HG03432 (cell line): Measurements from ENCODE around the gene WT1.
A peak's percentile ranks its signal among the peaks of the same experiment; 100 is the strongest.
"Not testable (repeated sequence)": the region's sequence is repeated elsewhere in the genome, so short reads cannot be mapped to it uniquely, and the experiment has no call there.

Source experiments
- ATAC-seq: cut with Tn5 transposase; IDR thresholded peaks from one replicate; pipeline ENCODE4 v1.9.1; 2021; ENCODE audit warnings: mild to moderate bottlenecking, moderate library complexity; ENCODE audit not compliant: unreplicated experiment

The WT1 gene

DNA sequence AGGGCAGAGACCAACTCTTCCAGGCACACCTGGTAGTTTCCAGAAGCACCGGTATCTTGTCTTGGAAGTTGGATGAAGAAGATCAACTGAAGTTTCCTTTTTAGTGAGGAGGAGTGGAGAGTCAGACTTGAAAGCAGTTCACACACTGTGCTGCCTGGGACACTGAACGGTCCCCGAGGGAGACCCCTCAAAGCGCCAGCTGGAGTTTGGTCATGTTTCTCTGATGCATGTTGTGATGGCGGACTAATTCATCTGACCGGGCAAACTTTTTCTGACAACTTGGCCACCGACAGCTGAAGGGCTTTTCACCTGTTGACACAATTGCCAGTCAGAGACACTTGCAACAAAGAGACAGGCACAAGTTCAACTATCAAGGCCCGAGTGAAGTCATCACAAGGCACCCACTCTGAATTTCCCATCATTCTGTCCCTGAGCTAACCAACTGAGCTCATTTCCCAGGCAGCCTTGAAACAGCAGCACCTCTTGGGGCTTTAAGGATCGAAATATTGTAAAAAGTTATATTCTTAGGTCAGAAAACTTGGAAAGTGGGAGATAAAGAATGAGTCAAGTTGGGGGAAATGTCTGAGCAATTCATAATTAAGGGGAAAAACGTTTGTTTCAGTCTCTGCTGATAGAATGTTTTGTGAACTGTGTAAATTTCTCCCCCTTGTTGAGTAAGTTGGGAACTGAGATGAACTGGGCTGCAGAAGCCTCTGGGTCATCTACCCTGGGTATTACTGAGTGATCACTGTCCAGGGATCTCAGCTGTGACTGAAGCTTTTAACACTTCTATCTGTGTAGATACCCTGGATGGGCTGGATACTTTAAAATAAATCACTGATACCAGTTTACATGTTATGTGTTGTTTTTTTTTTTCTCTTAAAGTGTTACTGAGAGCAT, 46.2 kb downstream of the WT1 start:
- ATAC-seq, result peak; percentile 37

DNA sequence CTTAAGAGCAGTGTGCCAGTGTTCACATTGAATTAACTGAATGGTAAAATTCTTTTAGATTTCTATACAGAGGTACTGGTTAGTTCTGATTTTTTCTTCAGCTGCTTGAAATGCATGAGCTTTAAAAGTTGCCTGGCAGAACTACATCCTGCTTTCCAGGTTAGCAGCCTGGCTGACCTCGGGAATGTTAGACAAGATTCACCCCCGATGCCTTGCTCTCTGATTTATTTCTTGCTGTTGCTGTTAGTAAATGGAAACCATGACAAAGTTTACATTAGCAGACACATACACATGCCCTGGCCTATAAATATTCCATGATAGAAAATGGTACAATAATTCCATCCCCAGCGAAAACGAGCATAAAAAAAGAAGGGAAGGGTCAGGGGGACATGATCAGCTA, 47.0 kb downstream of the WT1 start:
- ATAC-seq, result no peak

DNA sequence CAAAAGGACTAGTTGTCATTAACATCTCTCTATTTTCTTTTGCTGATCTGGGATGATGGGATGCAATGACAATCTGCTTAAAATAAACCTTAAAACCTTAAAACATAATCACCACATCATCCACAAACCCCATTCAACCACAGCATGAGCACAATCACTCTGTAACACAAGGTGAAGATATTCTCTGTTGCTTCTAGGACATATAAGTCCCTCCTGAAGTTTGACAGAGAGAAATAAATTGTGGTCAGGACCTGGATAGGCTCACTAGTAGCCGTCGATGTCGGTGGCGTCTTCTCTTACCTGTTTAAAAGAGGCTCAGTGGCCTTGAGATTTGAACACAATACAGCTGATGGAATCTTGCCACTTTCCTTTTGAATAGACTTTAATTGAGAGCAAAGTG, 47.9 kb downstream of the WT1 start:
- no peak for ATAC-seq

DNA sequence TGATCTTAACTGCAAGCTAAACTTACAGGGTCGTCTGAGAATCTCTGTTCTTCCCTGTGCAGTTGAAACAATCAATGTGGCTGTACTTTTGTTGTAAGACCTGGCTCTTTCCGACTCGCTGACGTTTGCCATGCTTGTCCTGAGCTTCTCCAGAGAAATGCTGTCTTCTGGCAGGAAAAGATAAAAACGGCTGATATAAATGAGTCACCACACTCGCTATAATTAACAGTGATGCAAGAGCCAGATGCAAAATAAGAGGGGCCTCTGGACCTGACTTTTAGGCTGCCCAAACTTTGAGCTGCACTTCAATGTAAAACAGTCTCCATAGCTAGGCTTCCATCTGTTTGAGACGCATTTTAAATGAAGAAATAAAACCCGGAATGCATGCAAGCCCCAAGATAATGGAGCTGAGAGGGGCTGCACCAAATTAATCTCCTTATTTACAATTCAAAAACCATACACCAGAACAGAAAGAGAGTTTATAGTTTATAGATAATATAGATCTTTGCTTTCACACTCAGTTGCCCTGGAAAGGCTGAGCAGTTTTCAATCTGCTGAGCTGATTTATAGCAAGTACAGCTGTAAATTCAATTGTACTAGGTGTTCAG, 48.5 kb downstream of the WT1 start:
- ATAC-seq, result no peak

DNA sequence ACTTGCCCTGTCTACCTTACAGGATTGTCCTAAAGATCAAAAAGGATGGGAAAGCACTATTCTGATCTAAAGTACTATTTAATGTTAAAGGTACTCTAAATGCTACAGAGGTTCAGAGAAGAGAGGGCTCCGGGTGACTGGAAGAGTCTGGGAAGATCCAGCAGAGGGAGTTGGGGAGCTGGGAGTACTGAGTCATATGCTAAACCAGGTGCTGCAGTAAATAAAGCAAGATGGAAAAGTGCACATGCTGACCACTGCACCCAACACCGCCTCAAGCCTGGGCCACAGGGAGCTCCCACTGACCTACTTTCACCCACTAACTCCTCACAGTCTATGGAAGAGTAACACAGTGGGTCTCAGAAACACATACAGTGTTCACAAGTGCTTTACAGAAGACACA, 49.3 kb downstream of the WT1 start:
- ATAC-seq, result peak; percentile 31

DNA sequence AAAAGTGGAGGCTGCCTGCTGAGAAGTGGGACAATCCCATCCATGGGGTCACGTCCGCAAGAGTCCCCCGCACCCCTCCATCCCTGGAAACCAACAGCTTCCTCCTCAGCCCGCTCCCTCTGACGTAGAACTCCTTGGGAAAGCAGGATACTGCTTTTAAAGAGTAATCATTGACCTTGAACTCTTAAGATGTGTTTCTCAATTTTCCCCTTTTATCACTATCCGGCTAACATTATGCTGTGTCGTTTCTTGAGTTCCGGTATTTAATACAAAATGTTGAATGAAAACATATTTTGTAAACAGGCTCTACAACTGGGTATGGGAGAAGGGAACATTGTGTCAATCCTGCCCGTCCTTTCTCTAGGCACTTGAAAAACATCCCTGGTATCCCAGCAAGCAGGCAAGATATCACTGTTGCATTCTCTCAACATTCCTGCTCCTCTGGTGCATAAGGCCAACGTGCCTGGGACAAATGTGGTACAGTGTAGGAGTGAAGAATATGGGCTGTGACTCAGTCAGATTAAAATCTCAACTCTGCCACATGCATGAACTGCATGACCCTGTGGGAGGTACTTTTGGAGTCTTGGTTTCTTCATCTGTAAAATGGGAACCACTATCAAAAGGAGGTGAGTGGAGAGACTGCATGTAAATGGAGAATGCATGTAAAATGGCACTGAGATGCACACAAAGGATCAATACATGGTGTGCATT, 52.8 kb downstream of the WT1 start:
- no peak for ATAC-seq

DNA sequence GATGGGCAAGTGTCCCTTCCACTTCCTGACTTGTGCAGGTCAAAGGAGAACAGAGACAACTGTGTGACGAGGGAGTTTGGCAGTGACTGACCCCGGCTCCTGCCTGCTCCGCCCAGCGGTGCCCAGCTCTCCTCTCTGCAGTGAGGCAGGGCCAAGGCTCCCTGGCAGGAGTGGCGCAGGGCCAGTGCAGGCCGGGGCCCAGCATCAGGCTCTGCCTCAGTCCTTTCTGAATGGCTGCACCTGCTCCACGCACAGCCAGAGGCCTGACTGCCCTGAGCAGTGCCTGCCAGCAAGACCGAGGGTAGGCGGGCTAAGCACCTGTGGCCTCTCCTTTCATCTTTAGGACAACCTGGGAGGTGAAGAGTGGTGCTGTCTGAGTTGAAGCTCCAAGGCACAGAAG, 54.2 kb downstream of the WT1 start:
- no peak for ATAC-seq

DNA sequence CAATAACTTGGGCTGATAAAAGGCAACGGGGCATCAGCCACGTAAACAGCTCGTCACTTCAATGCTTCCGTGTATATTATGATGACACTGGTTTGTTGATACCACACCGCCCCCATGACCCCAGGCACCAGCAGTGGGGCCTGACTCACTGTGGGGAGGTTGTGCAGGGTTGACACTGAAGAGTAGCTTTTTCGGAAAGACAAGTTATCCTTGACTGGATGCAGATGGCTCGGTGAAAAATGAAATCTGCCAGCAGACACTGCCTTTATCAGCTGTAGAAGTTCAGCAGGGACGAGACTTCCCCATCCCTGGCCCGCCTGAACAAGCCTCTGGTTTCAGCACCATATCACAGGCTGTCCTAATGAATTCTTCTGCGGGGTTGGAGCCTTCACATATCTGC, 55.6 kb downstream of the WT1 start:
- no peak for ATAC-seq

DNA sequence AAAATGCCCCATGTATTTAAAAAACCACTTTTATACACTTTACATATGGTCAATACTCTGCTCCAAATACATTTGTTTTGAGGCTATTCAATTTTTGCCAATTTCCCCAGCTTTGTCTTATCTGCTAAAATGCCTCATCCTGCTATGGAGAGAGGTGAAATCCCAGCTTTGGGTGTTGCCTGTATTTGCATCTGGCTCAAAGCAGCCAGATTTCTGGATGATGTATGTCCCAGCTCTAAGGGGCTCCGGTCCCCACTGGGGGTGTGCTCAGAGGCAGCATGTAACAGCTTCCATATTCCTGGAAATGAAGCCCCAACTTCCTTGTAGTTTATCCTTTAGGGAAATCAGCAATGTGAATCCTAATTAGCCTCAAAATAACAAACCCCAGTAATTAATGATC, 59.5 kb downstream of the WT1 start:
- no peak for ATAC-seq

DNA sequence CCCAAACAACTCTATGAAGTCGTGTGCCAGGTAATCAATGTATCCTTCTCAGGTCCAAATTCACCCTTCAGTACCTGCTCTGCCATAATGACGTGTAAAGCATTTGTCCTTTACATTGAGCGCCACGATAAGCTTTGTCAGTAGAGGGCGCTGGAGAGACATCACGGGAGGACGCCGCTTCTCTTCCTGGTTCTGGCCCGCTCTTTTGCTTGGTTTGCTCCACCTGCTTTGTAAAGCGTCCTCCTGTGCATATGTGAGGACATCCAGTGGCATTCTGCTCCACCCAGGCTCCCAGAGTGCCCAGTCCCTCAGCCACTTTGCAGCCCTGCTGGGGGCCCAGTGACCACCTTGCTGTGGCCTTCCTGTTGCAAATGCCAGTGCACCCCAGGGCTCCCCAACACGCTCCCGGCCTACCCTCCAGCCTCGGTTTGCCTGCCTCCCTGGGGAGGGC, 61.1 kb downstream of the WT1 start:
- peak; percentile 65 for ATAC-seq

DNA sequence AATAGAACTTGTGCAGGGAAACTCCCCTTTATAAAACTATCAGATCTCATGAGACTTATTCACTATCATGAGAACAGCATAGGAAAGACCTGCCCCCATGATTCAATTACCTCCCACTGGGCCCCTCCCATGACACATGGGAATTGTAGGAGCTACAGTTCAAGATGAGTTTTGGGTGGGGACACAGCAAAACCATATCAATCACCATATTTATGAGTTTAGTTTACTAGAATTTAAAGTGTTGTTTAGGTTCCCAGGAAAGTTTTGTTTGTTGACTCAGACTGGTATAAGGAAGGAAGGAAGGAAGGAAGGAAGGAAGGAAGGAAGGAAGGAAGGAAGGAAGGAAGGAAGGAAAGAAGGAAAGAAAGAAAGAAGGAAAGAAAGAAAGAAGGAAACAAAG, 65.4 kb downstream of the WT1 start:
- ATAC-seq, result not testable (repeated sequence)

DNA sequence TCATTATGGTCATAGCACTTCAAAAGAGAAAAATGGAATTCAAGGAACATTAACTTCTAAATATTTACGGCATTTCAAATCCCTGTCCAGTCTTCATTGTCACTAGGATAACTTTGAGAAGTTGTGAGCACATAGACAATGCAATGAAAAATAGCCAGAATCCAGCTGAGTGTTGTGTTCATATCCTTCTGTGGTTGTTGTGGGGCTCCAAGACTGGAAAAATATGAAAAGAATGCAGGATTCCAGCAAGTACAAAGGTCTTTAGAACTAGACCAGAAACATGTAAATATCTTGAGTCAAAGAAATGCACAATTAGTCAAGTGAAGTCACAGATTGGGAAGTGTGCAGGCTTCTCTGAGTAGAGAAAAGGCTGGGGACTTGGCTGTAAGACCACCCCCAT, 68.7 kb downstream of the WT1 start:
- no peak for ATAC-seq

DNA sequence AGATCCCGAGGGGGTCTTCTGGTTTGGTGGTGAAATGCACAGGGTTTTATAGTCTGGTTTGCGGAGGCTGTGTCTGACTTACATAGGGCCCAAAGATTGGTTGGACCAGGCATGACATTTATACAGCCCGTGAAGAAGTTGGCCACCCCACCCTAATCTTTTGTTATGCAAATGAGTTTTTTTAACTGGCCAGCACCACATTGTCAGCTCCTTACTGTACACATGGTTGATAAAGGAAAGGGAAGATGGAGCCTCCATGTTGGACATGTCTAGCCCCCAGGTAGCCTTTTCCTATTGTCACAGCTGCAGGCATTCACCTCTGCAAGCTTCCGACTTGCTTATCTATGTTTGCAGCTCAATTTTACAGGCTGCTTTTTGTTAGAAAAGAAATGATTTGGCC, 70.1 kb downstream of the WT1 start:
- no peak for ATAC-seq

DNA sequence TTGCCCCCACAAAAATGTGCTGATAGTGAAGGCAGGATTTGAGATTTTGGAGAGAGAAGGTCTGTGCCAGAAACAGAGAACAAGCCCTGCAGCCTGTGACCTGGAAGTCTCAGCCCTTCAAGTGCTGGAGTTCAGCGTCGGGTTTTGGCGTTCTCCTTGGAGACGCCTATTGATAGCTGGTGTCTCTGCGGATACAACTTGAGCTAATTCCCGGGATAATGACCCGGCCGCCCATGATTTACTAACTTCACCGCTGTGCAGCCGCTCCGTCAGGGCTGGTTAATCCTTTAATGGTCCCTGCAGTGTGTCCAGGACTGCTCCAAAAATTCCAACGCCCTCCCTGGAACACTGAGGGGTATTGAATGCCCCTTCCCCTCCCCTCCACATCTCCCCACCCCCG, 76.6 kb downstream of the WT1 start:
- ATAC-seq, result no peak

DNA sequence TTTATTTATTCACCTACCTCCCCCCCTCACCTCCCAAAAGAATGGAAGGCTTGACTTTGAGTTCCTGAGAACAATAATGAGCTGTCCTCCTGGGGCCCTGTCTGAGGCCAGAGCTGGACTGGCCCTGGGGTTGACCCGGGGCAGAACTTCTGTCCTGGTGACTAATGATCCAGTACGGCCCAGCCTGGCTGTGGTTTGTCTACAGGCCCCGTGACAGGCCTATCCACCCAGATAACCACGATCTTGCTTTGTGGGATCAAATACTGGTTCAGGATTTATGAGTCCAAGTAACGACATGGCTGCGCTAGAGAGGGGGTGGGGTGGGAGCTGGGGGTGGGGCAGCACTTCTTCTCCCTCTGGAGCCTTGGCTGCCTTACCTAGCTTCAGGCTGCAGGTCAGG, 81.5 kb downstream of the WT1 start:
- no peak for ATAC-seq

DNA sequence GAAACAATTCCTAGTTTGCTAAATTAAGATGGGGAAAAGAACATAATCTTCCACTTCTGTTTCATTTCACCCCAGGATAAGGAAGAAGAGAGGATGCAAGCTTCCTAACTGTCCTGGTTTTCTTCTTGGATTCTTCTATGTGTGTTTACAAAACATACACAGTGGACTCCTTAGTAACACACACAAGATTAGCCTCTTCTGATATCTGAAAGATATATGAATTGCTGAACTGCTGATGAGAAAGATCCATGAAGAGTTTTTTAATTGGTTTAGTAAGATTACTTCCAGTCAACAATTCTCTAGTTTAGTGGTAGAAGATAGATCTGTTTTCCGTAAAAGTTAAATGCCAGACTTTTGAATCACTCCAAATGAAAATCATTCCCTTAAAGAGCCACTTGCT, 86.8 kb downstream of the WT1 start:
- ATAC-seq, result no peak

DNA sequence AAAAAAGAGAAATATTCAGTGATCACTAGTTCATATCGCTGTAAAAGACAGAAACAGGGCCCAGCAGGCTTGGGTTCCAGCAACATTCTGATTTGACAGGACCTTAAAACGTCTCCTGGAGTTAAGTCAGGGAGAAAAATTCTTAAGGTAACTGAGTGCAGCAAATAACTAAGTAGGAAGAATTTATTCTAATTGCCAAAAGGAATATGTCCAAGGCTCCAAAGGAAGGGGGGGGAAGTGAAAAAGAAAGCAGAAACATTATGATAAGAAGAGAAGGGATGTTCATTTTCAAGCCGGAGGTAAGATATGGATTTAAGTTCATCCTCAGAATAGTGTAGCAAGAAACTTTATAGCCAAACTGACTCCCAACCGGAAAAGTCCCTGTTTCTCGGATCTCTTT, 90.4 kb downstream of the WT1 start:
- no peak for ATAC-seq

DNA sequence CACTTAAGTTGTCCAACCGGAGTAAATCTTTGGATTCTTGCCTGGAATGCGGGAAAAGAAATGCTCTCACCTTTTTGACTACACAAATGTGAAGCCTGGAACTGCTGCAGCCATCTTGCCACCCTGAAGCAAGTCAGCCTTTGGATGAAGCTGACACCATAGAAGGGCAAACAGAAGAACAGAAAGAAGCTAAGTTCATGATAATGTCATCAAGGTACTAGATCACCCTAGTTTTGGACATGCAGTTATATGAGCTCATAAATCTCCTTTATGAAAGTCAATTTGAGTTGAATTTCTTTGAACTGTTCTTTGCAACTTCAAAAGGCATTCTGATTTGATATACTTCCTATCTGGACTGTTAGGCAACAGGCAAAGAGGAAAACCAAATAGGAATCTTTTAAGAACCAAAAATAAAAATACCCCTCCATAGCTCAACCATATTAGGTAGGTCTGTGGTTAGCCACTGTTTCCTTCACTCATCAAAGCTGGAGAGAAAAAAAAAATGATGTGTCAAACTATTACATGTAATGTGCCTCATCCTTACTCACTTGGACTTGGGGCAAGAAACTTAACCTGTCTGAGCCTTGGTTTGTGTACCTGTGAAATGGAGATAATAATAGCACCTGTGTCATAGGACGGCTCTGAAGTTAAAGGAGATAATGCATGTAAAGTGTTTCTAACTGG, 91.9 kb downstream of the WT1 start:
- peak; percentile 59 for ATAC-seq

DNA sequence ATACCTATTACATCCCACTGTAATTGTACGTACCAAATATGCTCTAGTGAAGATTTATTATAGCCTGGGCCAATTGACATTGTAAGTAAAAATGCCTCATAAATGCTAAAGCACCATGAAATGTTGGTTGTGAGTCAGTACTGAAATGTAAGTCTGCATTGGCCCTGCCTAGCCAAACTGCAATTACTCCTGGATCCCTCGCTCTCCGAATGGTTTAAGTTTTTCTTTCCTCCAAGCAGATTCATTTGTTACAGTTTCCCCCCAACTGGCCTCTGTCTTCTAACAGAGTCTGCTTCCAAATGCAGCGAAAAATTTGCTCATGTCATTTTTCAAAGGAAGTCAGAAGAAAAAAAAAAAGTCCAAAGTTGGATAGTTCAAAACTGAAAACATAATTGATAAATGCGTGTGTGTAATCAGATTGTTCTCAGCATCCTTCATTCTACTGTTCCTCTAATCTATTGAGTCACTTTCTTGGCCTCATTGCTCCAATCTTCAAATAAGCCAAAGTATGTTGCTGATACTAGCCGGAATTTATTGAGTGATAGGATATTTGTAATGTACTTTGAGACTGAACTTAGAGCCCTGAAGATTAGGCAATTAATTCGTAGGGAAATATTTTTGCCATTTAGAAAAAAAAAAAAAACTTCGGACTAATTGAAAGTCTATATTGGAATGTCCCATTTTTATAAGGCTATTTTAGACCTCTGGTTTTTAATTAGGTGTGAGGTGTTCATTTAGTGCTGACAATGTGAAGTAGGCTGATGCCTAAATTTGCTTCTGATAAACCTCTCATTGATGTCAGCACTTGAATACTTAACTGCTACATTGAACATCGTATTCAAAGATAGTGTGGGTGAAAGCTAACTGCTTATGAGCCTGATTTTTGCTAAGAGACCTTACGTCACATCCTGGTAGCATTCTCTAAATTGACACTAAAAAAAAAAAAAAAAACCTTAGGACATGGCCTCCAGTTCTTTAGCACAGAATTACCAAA, 93.4 kb downstream of the WT1 start:
- ATAC-seq, result no peak

DNA sequence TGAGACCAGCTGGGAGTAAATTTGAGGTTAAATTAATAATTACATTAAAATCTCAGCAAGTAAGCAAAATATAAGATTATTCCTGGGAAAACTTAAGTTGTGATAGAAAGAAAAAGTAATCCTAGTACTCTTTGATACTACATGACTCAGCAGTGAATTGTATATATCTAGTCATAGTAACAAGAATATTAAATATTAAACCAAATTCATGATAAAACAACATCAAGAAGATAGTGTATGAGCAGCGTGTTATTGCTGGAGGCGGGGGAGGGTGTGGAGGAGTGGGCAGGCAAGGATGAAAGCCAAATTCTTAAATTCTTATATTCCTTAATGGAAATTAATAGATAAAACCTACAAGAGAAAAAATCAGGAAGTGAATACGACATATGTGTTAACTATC, 95.2 kb downstream of the WT1 start:
- ATAC-seq, result no peak
